H1 (cell line): Measurements from ENCODE around the gene FYB2. TPM values are rescaled to one million over a fixed set of nuclear protein-coding genes. Genes with fewer than 3 reads are reported as not detected.

Experiments
- CTCF ChIA-PET: fragments of 300-600 bp; sonication (Branson Sonifier 250); formaldehyde crosslinking; loops from one replicate; lab custom pipeline; 2021; ENCODE audit not compliant: partially characterized antibody; lab: Charles Lee
- POLR2A ChIA-PET: fragments of 300-600 bp; sonication (Branson Sonifier 250); formaldehyde crosslinking; loops from one replicate; lab custom pipeline; 2021; ENCODE audit warnings: inconsistent platforms; ENCODE audit not compliant: partially characterized antibody; lab: Charles Lee
- DNase-seq, 2 experiments: peaks; one replicate each; pipeline versions ENCODE4 v3.0.0 to v3.0.0-alpha.2; 2010 to 2022; ENCODE audit warnings: low spot score in 2 of 2, low read depth in 1 of 2, mixed read lengths in 1 of 2
- FAIRE-seq: peaks from 2 replicates; lab custom pipeline; 2011; peaks lifted over from hg19 to GRCh38; lab: Jason Lieb, UNC
- H2AFZ ChIP-seq: 2 replicates; pipeline ENCODE4 v1.8.1; 2012; ENCODE audit warnings: low read length, inconsistent platforms
- H2AK5ac ChIP-seq: 2 replicates; pipeline ENCODE4 v1.6.1; 2013; ENCODE audit warnings: low read depth, low read length
- H2BK120ac ChIP-seq: replicated peaks from 2 replicates; pipeline ENCODE3; 2013; ENCODE audit warnings: low read depth, low read length, inconsistent platforms
- H2BK12ac ChIP-seq: 2 replicates; pipeline ENCODE4 v1.6.1; 2013; ENCODE audit warnings: low read depth, low read length
- H2BK15ac ChIP-seq: 2 replicates; pipeline ENCODE4 v1.6.1; 2013; ENCODE audit warnings: low read length
- H2BK20ac ChIP-seq: 2 replicates; pipeline ENCODE4 v1.6.1; 2013; ENCODE audit warnings: low read length
- H2BK5ac ChIP-seq: 2 replicates; pipeline ENCODE4 v1.6.1; 2013; ENCODE audit warnings: low read depth, low read length
- H3K14ac ChIP-seq: 2 replicates; pipeline ENCODE4 v1.6.1; 2013; ENCODE audit warnings: inconsistent platforms; ENCODE audit not compliant: insufficient read length
- H3K18ac ChIP-seq: 2 replicates; pipeline ENCODE4 v1.6.1; 2013; ENCODE audit warnings: low read length; ENCODE audit errors: extremely low read depth
- H3K23ac ChIP-seq: 2 replicates; pipeline ENCODE4 v1.6.1; 2013; ENCODE audit warnings: inconsistent platforms; ENCODE audit not compliant: insufficient read length
- H3K23me2 ChIP-seq: 2 replicates; pipeline ENCODE4 v1.6.1; 2013; ENCODE audit warnings: low read depth, low read length
- H3K27ac ChIP-seq: 2 replicates; pipeline ENCODE4 v1.6.1; 2011; ENCODE audit warnings: low read depth, low read length, inconsistent platforms
- H3K27me3 ChIP-seq, 4 experiments: replicated peaks in 1 of 4; 1 replicate in 1 of 4; 2 replicates in 3 of 4; pipeline versions ENCODE4 v1.6.1 to v1.8.1; 2011 to 2013; ENCODE audit warnings: low read length in 3 of 4, mild to moderate bottlenecking in 3 of 4, inconsistent platforms in 2 of 4, mixed read lengths in 2 of 4, moderate library complexity in 1 of 4; ENCODE audit not compliant: control insufficient read depth in 3 of 4, insufficient read depth in 3 of 4; ENCODE audit errors: extremely low read depth in 1 of 4
- H3K36me3 ChIP-seq, 4 experiments: 2 replicates each; pipeline versions ENCODE4 v1.6.1 to v1.8.1; 2011 to 2013; ENCODE audit warnings: mild to moderate bottlenecking in 4 of 4, low read length in 3 of 4, moderate library complexity in 2 of 4, control low read depth in 1 of 4, inconsistent platforms in 1 of 4; ENCODE audit not compliant: insufficient read depth in 4 of 4, control insufficient read depth in 2 of 4
- H3K4ac ChIP-seq: replicated peaks from 2 replicates; pipeline ENCODE3; 2013; ENCODE audit warnings: low read length, low read depth, mixed read lengths, inconsistent platforms; ENCODE audit not compliant: insufficient read length
- H3K4me1 ChIP-seq, 4 experiments: replicated peaks in 1 of 4; 1 replicate in 1 of 4; 2 replicates in 3 of 4; pipeline versions ENCODE4 v1.6.1 to v1.8.1; 2011 to 2013; ENCODE audit warnings: low read length in 3 of 4, inconsistent platforms in 2 of 4, mixed read lengths in 1 of 4; ENCODE audit not compliant: insufficient read depth in 4 of 4, control insufficient read depth in 3 of 4
- H3K4me2 ChIP-seq, 2 experiments: 2 replicates each; pipeline versions ENCODE4 v1.6.1 to v1.8.1; 2011 to 2013; ENCODE audit warnings: low read depth in 2 of 2, low read length in 2 of 2, control low read depth in 1 of 2, inconsistent platforms in 1 of 2, mild to moderate bottlenecking in 1 of 2; ENCODE audit not compliant: insufficient read depth in 1 of 2
- H3K4me3 ChIP-seq, 4 experiments: fragments of 200-600, 300-600 bp in 1 of 4; sonication (generic), shearing (Covaris generic), sonication (Bioruptor Twin) in 1 of 4; 2 replicates each; pipeline versions ENCODE4 v1.5.1 to v1.8.1; 2011 to 2016; ENCODE audit warnings: low read length in 4 of 4, low read depth in 3 of 4, control low read depth in 2 of 4, inconsistent platforms in 2 of 4, mild to moderate bottlenecking in 2 of 4, mixed read lengths in 1 of 4, moderate library complexity in 1 of 4; ENCODE audit not compliant: insufficient read depth in 2 of 4; ENCODE audit errors: extremely low read depth in 1 of 4
- H3K56ac ChIP-seq: replicated peaks from 2 replicates; pipeline ENCODE3; 2013; ENCODE audit warnings: low read depth, mild to moderate bottlenecking, mixed read lengths, low read length, inconsistent platforms; ENCODE audit not compliant: insufficient read length
- H3K79me1 ChIP-seq: 2 replicates; pipeline ENCODE4 v1.6.1; 2013; ENCODE audit warnings: low read depth, low read length, control low read depth
- H3K79me2 ChIP-seq, 2 experiments: 2 replicates each; pipeline versions ENCODE4 v1.6.1 to v1.8.1; 2012 to 2013; ENCODE audit warnings: low read length in 2 of 2, mild to moderate bottlenecking in 2 of 2, inconsistent platforms in 1 of 2; ENCODE audit not compliant: insufficient read depth in 2 of 2, control insufficient read depth in 1 of 2
- H3K9ac ChIP-seq, 4 experiments: replicated peaks in 1 of 4; 1 replicate in 1 of 4; 2 replicates in 3 of 4; pipeline versions ENCODE4 v1.6.1 to v1.8.1; 2011 to 2013; ENCODE audit warnings: low read depth in 3 of 4, low read length in 3 of 4, control low read depth in 2 of 4, mild to moderate bottlenecking in 2 of 4, moderate library complexity in 2 of 4, inconsistent platforms in 1 of 4; ENCODE audit errors: extremely low read depth in 1 of 4
- H3K9me3 ChIP-seq, 2 experiments: 2 replicates each; pipeline versions ENCODE4 v1.6.1 to v1.8.1; 2012 to 2013; ENCODE audit warnings: mild to moderate bottlenecking in 2 of 2, moderate library complexity in 2 of 2, control low read depth in 1 of 2, inconsistent platforms in 1 of 2, low read depth in 1 of 2, low read length in 1 of 2, mixed read lengths in 1 of 2; ENCODE audit not compliant: insufficient read depth in 2 of 2
- H4K20me1 ChIP-seq, 2 experiments: replicated peaks in 1 of 2; 2 replicates each; pipeline versions ENCODE3 to v1.8.1; 2011 to 2013; ENCODE audit warnings: inconsistent platforms in 2 of 2, low read length in 2 of 2, mild to moderate bottlenecking in 1 of 2; ENCODE audit not compliant: insufficient read depth in 2 of 2, control insufficient read depth in 1 of 2
- H4K5ac ChIP-seq: 2 replicates; pipeline ENCODE4 v1.6.1; 2013; ENCODE audit warnings: low read length, low read depth, mixed read lengths, inconsistent platforms; ENCODE audit not compliant: insufficient read length
- H4K8ac ChIP-seq: 2 replicates; pipeline ENCODE4 v1.8.0; 2013; ENCODE audit warnings: mild to moderate bottlenecking, moderate library complexity, low read length, inconsistent platforms; ENCODE audit not compliant: insufficient read depth; ENCODE audit errors: extremely low read depth
- H4K91ac ChIP-seq: replicated peaks from 2 replicates; pipeline ENCODE3; 2013; ENCODE audit warnings: low read length, mixed read lengths, inconsistent platforms; ENCODE audit not compliant: insufficient read length
- BACH1 ChIP-seq: IDR thresholded peaks from 2 replicates; pipeline ENCODE4 v1.6.1; 2012; ENCODE audit warnings: low read length, improper control_type of control experiment
- CEBPB ChIP-seq: IDR thresholded peaks from 2 replicates; pipeline ENCODE4 v1.6.1; 2012; ENCODE audit warnings: low read depth, low read length
- EZH2 ChIP-seq: fragments of 200-600 bp; sonication (generic); IDR thresholded peaks from 2 replicates; pipeline ENCODE4 v1.7.1; 2012; ENCODE audit warnings: low read depth, mild to moderate bottlenecking, moderate library complexity, low read length, inconsistent platforms; ENCODE audit not compliant: severe bottlenecking
- GTF2F1 ChIP-seq: IDR thresholded peaks from 2 replicates; pipeline ENCODE4 v1.6.1; 2012; ENCODE audit warnings: low read depth, low read length, improper control_type of control experiment, borderline replicate concordance
- HDAC2 ChIP-seq, 2 experiments: fragments of 300-600 bp in 1 of 2; sonication (generic) in 1 of 2; IDR thresholded peaks; 2 replicates each; pipeline ENCODE4 v1.6.1; 2011 to 2012; ENCODE audit warnings: low read depth in 2 of 2, low read length in 2 of 2, mild to moderate bottlenecking in 2 of 2, moderate library complexity in 2 of 2, borderline replicate concordance in 1 of 2, inconsistent platforms in 1 of 2
- POLR2A ChIP-seq, 2 experiments: IDR thresholded peaks; 1 replicate in 1 of 2; 2 replicates in 1 of 2; pipeline ENCODE4 v1.6.1; 2011; ENCODE audit warnings: low read depth in 2 of 2, low read length in 2 of 2, mild to moderate bottlenecking in 2 of 2; ENCODE audit errors: control extremely low read depth in 1 of 2
- SP4 ChIP-seq: IDR thresholded peaks from 2 replicates; pipeline ENCODE4 v1.6.1; 2012; ENCODE audit warnings: low read length, inconsistent platforms
- TAF7 ChIP-seq: optimal IDR thresholded peaks from 2 replicates; pipeline ENCODE3; 2011; ENCODE audit warnings: low read depth, mild to moderate bottlenecking, inconsistent platforms, low read length, moderate library complexity, borderline replicate concordance
- YY1 ChIP-seq: IDR thresholded peaks from 2 replicates; pipeline ENCODE4 v1.6.1; 2011; ENCODE audit warnings: low read depth, mild to moderate bottlenecking, low read length
- WGBS, 2 experiments: shearing (Covaris generic) in 1 of 2; methylation state at CpG; one replicate each; pipeline versions ENCODE4 v1.1.6 to v1.1.7; 2013 to 2015; ENCODE audit warnings: low lambda C conversion rate in 2 of 2, mixed read lengths in 2 of 2, inconsistent platforms in 1 of 2, low coverage in 1 of 2, missing lambda C conversion rate in 1 of 2; ENCODE audit not compliant: insufficient replicate concordance in 2 of 2, insufficient coverage in 1 of 2, insufficient read length in 1 of 2; ENCODE audit errors: extremely low coverage in 1 of 2, missing lambda C conversion rate in 1 of 2; 5-methylcytosine and 5-hydroxymethylcytosine counted together
- polyA plus RNA-seq, 7 experiments: library from polyadenylated mRNA; depleted of rRNA in 3 of 7; stranded (reverse) in 5 of 7; unstranded in 2 of 7; fragments of >200 nt in 5 of 7; fragments of 200-250 nt in 2 of 7; gene quantifications; 1 replicate in 5 of 7; 2 replicates in 1 of 7; 4 replicates in 1 of 7; pipeline versions ENCODE4 v1.2.1 to v1.2.3, GENCODE V29; 2011 to 2013; ENCODE audit warnings: missing spikeins in 2 of 7, mixed read lengths in 2 of 7
- total RNA-seq: library from RNA; stranded (reverse); fragmentation: NEBNext Ultra II Directional; extraction: Animal tissue kit (Norgen Biotek cat#: 25700); gene quantifications from 2 replicates; pipeline ENCODE4 v1.2.1, GENCODE V29; 2021
- TF ChIP-seq, protein P1 (sequence below), 3 experiments: IDR thresholded peaks; 1 replicate in 2 of 3; 2 replicates in 1 of 3; pipeline versions ENCODE4 v1.5.1 to v1.6.1; 2011; ENCODE audit warnings: low read length in 3 of 3, mild to moderate bottlenecking in 3 of 3, inconsistent platforms in 2 of 3, low read depth in 1 of 3, moderate library complexity in 1 of 3; ENCODE audit not compliant: insufficient read depth in 1 of 3; ENCODE audit errors: control extremely low read depth in 1 of 3
- TF ChIP-seq, protein P2 (sequence below): IDR thresholded peaks from 2 replicates; pipeline ENCODE4 v1.6.1; 2011; ENCODE audit warnings: low read depth, mild to moderate bottlenecking, low read length; ENCODE audit not compliant: insufficient read depth

The FYB2 gene
- total and polyA plus RNA-seq, 2 of the 8 experiments (the other 6 are each of a cell fraction or from before 2014, with no cell fraction given) = 0.11 to 0.17 TPM

DNA sequence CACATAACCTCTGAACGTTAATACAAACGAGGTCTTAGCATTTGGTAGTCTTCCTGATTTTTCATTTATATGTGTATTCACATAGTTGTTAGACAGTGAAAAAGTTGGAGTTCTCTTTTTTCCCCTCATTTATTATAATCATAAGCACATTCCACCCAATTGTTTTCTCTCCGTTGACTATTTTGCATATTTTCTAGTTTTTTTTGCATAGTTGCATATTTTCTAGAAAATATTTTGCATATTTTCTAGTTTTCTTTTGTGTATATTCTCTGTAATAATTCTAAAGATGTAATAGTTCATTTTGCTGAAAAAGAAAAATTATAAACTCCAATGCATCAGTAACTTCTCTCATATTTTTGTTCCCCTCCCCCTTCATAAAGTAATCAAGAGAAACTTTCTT is 47.5 kb downstream of the FYB2 start:
- no peak overlapping the region for H3K4me3 ChIP-seq
- H3K9me3 ChIP-seq = no peaks in the 10 kb centered on the region
- ChIA-PET POLR2A (no interaction called here), CTCF (interaction anchor here (0.7 kb wide), 1 partner anchor 10 kb away, joined by 3 read pairs; no protein-coding TSS in a partner anchor)
- no peak overlapping the region for H2AFZ ChIP-seq
- H3K4me2 ChIP-seq = no peak overlapping the region
- H2BK20ac ChIP-seq = no peak overlapping the region
- H3K27me3 ChIP-seq = no peaks in the 10 kb centered on the region
- H2BK15ac ChIP-seq = no peak overlapping the region
- H3K9ac ChIP-seq = no peak overlapping the region
- H4K8ac ChIP-seq = no peak overlapping the region
- H3K18ac ChIP-seq = no peak overlapping the region
- no peak overlapping the region for H3K27ac ChIP-seq
- H3K14ac ChIP-seq = no peak overlapping the region
- no peaks in the 10 kb centered on the region for H3K4me1 ChIP-seq
- no peak overlapping the region for H3K4ac ChIP-seq
- no peak overlapping the region for H3K23ac ChIP-seq
- H3K36me3 ChIP-seq = no peaks in the 10 kb centered on the region
- no peak for DNase-seq
- no peak overlapping the region for H2AK5ac ChIP-seq
- 88% methylated on average over 3 of the region's 3 CpGs; no CpG with 5 or more reads in 1 of the 2 experiments for WGBS, 2 experiments
- no peak overlapping the region for H2BK5ac ChIP-seq
- no peak overlapping the region for H2BK12ac ChIP-seq
- H4K20me1 ChIP-seq = no peaks in the 10 kb centered on the region
- H4K91ac ChIP-seq = no peak overlapping the region
- H3K79me1 ChIP-seq = no peaks in the 10 kb centered on the region
- H2BK120ac ChIP-seq = no peak overlapping the region
- H3K23me2 ChIP-seq = no peaks in the 10 kb centered on the region
- no peak for FAIRE-seq
- H4K5ac ChIP-seq = no peak overlapping the region
- H3K79me2 ChIP-seq = no peaks in the 10 kb centered on the region
- no peak overlapping the region for H3K56ac ChIP-seq
- TF ChIP-seq SP4 = no peak
- TF ChIP-seq TAF7 = no peak
- no peak for TF ChIP-seq BACH1
- TF ChIP-seq, protein P1, sequence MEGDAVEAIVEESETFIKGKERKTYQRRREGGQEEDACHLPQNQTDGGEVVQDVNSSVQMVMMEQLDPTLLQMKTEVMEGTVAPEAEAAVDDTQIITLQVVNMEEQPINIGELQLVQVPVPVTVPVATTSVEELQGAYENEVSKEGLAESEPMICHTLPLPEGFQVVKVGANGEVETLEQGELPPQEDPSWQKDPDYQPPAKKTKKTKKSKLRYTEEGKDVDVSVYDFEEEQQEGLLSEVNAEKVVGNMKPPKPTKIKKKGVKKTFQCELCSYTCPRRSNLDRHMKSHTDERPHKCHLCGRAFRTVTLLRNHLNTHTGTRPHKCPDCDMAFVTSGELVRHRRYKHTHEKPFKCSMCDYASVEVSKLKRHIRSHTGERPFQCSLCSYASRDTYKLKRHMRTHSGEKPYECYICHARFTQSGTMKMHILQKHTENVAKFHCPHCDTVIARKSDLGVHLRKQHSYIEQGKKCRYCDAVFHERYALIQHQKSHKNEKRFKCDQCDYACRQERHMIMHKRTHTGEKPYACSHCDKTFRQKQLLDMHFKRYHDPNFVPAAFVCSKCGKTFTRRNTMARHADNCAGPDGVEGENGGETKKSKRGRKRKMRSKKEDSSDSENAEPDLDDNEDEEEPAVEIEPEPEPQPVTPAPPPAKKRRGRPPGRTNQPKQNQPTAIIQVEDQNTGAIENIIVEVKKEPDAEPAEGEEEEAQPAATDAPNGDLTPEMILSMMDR (IDR thresholded peaks at IDR 0.05; ENCODE audit: control extremely low read depth in 1 of 3, insufficient read depth in 1 of 3, low read depth in 1 of 3, low read length in 3 of 3) = no peak
- TF ChIP-seq POLR2A (IDR thresholded peaks at IDR 0.05; ENCODE audit: control extremely low read depth in 1 of 2, low read depth in 2 of 2, low read length in 2 of 2) = no peak
- TF ChIP-seq, protein P2, sequence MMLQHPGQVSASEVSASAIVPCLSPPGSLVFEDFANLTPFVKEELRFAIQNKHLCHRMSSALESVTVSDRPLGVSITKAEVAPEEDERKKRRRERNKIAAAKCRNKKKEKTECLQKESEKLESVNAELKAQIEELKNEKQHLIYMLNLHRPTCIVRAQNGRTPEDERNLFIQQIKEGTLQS = no peak
- TF ChIP-seq EZH2 = no peak
- TF ChIP-seq HDAC2 (IDR thresholded peaks at IDR 0.05; ENCODE audit: borderline replicate concordance in 1 of 2, low read depth in 2 of 2, low read length in 2 of 2) = no peak
- no peak for TF ChIP-seq GTF2F1
- TF ChIP-seq CEBPB = no peak
- TF ChIP-seq YY1 = no peak
